Endothelial cell of umbilical vein (primary cell): ENCODE data around the gene C1orf216. TPM values are rescaled to one million over a fixed set of nuclear protein-coding genes. Genes with fewer than 3 reads are reported as not detected.
"Not testable (repeated sequence)": the region's sequence is repeated elsewhere in the genome, so short reads cannot be mapped to it uniquely, and the experiment has no call there.

Source experiments
- BruUV-seq: library from RNA; stranded (reverse); fragments of 400-500 nt; replicated peaks from 2 replicates; lab custom pipeline; 2021; lab: Mats Ljungman, UMichigan
- CTCF ChIA-PET: fragments of 300-600, 350-600 bp; sonication (Branson Sonifier 250); formaldehyde crosslinking; loops from one replicate; lab custom pipeline; 2021; ENCODE audit warnings: antibody characterized with exemption, inconsistent platforms; lab: Charles Lee
- POLR2A ChIA-PET: fragments of 300-600, 350-600 bp; sonication (Branson Sonifier 250); formaldehyde crosslinking; loops from one replicate; lab custom pipeline; 2021; ENCODE audit warnings: antibody characterized with exemption, inconsistent platforms; lab: Charles Lee
- DNase-seq: peaks from one replicate; pipeline ENCODE4 v3.0.0-alpha.2; 2011; ENCODE audit warnings: low read depth, low spot score
- FAIRE-seq: peaks from 2 replicates; lab custom pipeline; 2011; peaks lifted over from hg19 to GRCh38; lab: Jason Lieb, UNC
- H2AFZ ChIP-seq: 2 replicates; pipeline ENCODE4 v1.6.0; 2012; ENCODE audit warnings: low read depth, low read length, control low read depth, inconsistent platforms
- H3K27ac ChIP-seq: 2 replicates; pipeline ENCODE4 v1.5.1; 2011; ENCODE audit warnings: low read depth, mild to moderate bottlenecking, control low read depth, low read length, moderate library complexity; ENCODE audit not compliant: insufficient read depth
- H3K27me3 ChIP-seq, 2 experiments: 2 replicates each; pipeline versions ENCODE4 v1.6.0 to v1.6.1; 2011; ENCODE audit warnings: low read length in 2 of 2, mixed read lengths in 1 of 2; ENCODE audit not compliant: control insufficient read depth in 2 of 2, insufficient read depth in 2 of 2
- H3K36me3 ChIP-seq, 2 experiments: 2 replicates in 1 of 2; 3 replicates in 1 of 2; pipeline ENCODE4 v1.5.1; 2011; ENCODE audit warnings: low read length in 2 of 2, mild to moderate bottlenecking in 1 of 2, moderate library complexity in 1 of 2; ENCODE audit not compliant: control insufficient read depth in 2 of 2, insufficient read depth in 2 of 2; ENCODE audit errors: extremely low read depth in 1 of 2
- H3K4me1 ChIP-seq: 3 replicates; pipeline ENCODE4 v1.5.1; 2011; ENCODE audit warnings: mild to moderate bottlenecking, low read length; ENCODE audit not compliant: control insufficient read depth, insufficient read depth; ENCODE audit errors: extremely low read depth
- H3K4me2 ChIP-seq: 2 replicates; pipeline ENCODE4 v1.6.1; 2011; ENCODE audit warnings: low read length, control low read depth, mixed read lengths; ENCODE audit not compliant: insufficient read depth
- H3K4me3 ChIP-seq, 3 experiments: fragments of 200-600 bp in 1 of 3; sonication (generic), shearing (Covaris generic) in 1 of 3; replicated peaks in 1 of 3; 2 replicates each; pipeline ENCODE4 v1.5.1; 2011 to 2016; ENCODE audit warnings: control low read depth in 3 of 3, low read length in 3 of 3, mild to moderate bottlenecking in 2 of 3, inconsistent platforms in 1 of 3, low read depth in 1 of 3, moderate library complexity in 1 of 3; ENCODE audit not compliant: insufficient read depth in 1 of 3
- H3K79me2 ChIP-seq: 2 replicates; pipeline ENCODE4 v1.6.0; 2012; ENCODE audit warnings: low read length, inconsistent platforms; ENCODE audit not compliant: control insufficient read depth, insufficient read depth
- H3K9ac ChIP-seq: replicated peaks from 2 replicates; pipeline ENCODE3; 2011; ENCODE audit warnings: low read length, control low read depth; ENCODE audit not compliant: insufficient read depth; ENCODE audit errors: extremely low read depth
- H3K9me1 ChIP-seq: replicated peaks from 3 replicates; pipeline ENCODE4 v1.6.0; 2011; ENCODE audit warnings: mild to moderate bottlenecking, low read length; ENCODE audit not compliant: control insufficient read depth, insufficient read depth; ENCODE audit errors: extremely low read depth
- H3K9me3 ChIP-seq: replicated peaks from 2 replicates; pipeline ENCODE4 v1.5.1; 2012; ENCODE audit warnings: low read length, inconsistent platforms; ENCODE audit not compliant: control insufficient read depth, insufficient read depth
- H4K20me1 ChIP-seq: replicated peaks from 2 replicates; pipeline ENCODE3; 2011; ENCODE audit warnings: mild to moderate bottlenecking, low read length; ENCODE audit not compliant: control insufficient read depth, insufficient read depth; ENCODE audit errors: extremely low read depth
- FOS ChIP-seq: IDR thresholded peaks from 2 replicates; pipeline ENCODE4 v1.6.1; 2011; ENCODE audit warnings: mild to moderate bottlenecking, low read length, moderate library complexity, borderline replicate concordance; ENCODE audit not compliant: insufficient read depth
- POLR2AphosphoS5 ChIP-seq: IDR thresholded peaks from 2 replicates; pipeline ENCODE4 v1.6.1; 2012; ENCODE audit warnings: low read depth, mild to moderate bottlenecking, control low read depth, low read length, moderate library complexity; ENCODE audit not compliant: insufficient read depth
- dilution Hi-C: fragments of 300-500 bp; cut with MboI; formaldehyde crosslinking; loops from one replicate; pipeline ENCODE4 v1.15.0; 2019; ENCODE audit warnings: low sequenced_read_pairs; ENCODE audit not compliant: extremely low pct_ligation_motif_present
- intact Hi-C: fragments of 100-400 bp; cut with micrococcal nuclease; formaldehyde crosslinking; loops from one replicate; pipeline ENCODE4 v1.10.0; 2022
- polyA plus RNA-seq, 4 experiments: library from polyadenylated mRNA; depleted of rRNA in 3 of 4; stranded (reverse) in 3 of 4; unstranded in 1 of 4; fragments of >200 nt; gene quantifications; 2 replicates each; pipeline versions ENCODE4 v1.2.1 to v1.2.3, GENCODE V29; 2011 to 2012; ENCODE audit warnings: missing spikeins in 1 of 4
- total RNA-seq: library from RNA; stranded (reverse); gene quantifications from 2 replicates; pipeline ENCODE4 v1.2.3, GENCODE V29; 2021
- TF ChIP-seq, protein P1 (sequence below): IDR thresholded peaks from 2 replicates; pipeline ENCODE4 v1.6.1; 2011; ENCODE audit not compliant: insufficient read depth, insufficient read length

The C1orf216 gene
- total and polyA plus RNA-seq, 2 donors (not counting 3 experiments of a cell fraction or from before 2014, with no cell fraction given) = 13.3 to 15.3 TPM

DNA sequence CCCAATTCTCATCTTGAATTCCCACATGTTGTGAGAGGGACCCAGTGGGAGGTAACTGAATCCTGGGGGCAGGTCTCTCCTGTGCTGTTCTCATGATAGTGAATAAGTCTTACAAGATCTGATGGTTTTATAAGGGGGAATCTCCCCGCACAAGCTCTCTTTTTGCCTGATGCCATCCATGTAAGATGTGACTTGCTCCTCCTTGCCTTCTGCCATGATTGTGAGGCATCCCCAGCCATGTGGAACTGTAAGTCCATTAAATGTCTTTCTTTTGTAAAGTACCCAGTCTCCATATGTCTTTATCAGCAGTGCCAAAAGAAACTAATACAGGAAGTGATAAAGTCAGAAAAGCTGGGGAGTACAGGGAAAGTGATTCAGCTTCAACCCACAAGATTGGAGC lies 19.5 kb downstream of the C1orf216 start:
- intact Hi-C loops = loop anchor here (2.0 kb wide), 1 partner anchor 70 kb away; no protein-coding TSS in a partner anchor
- H4K20me1 ChIP-seq, H3K4me1 ChIP-seq, H3K79me2 ChIP-seq, H3K9me1 ChIP-seq, H3K4me2 ChIP-seq, H3K9me3 ChIP-seq, H3K4me3 ChIP-seq, POLR2A ChIA-PET, H3K9ac ChIP-seq, H3K36me3 ChIP-seq, BruUV-seq, H2AFZ ChIP-seq, dilution Hi-C loops, H3K27ac ChIP-seq: not testable (repeated sequence)
- H3K27me3 ChIP-seq = peaks cover 59 to 81% of the 10 kb centered on the region in 2 experiments
- CTCF ChIA-PET = interaction anchor here (1.2 to 10.0 kb wide), 2 partner anchors 17 to 134 kb away, joined by 3 to 117 read pairs; partner anchors contain the start of gene C1orf216
- FAIRE-seq (peak; percentile 88), DNase-seq (peak; percentile 48)
- peak; percentile 35 for TF ChIP-seq POLR2AphosphoS5
- TF ChIP-seq FOS = peak; percentile 15

DNA sequence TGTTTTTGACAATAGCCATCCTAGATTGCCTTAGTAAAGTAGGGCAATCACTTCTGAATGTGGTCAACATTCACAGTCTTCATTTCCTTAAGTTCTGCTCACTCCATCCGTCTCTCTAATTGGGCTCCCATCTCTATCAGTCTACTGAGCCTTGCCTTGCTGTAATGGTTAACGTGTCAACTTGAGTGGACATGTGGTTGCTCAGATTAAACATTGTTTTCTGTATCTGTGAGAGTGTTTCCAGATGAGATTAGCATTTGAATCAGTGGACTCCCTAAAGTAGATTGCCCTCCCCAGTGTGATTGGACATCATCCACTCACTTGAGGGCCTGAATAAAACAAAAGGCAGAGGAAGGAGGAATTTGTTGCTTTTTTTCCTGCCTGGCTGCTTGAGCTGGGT lies 26.4 kb downstream of the C1orf216 start:
- no peak overlapping the region for H2AFZ ChIP-seq
- H3K27me3 ChIP-seq = peaks cover 50 to 52% of the 10 kb centered on the region in 2 experiments
- no peak overlapping the region for H3K4me3 ChIP-seq
- no peak overlapping the region for H3K4me2 ChIP-seq
- intact Hi-C loops (no loop called here), dilution Hi-C loops (no loop called here)
- CTCF ChIA-PET = interaction anchor here (0.6 to 0.9 kb wide), 2 partner anchors 23 to 119 kb away, joined by 3 to 4 read pairs; partner anchors contain the start of gene TFAP2E
- H3K9ac ChIP-seq = no peak overlapping the region
- no peaks in the 10 kb centered on the region for H3K9me1 ChIP-seq
- no TSS peak for BruUV-seq
- no peaks in the 10 kb centered on the region for H3K9me3 ChIP-seq
- H3K4me1 ChIP-seq = no peaks in the 10 kb centered on the region
- H3K79me2 ChIP-seq = no peaks in the 10 kb centered on the region
- POLR2A ChIA-PET = no interaction called here
- DNase-seq = no peak
- TF ChIP-seq, protein P1, sequence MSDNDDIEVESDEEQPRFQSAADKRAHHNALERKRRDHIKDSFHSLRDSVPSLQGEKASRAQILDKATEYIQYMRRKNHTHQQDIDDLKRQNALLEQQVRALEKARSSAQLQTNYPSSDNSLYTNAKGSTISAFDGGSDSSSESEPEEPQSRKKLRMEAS = no peak
- no peak for FAIRE-seq
- no peaks in the 10 kb centered on the region for H4K20me1 ChIP-seq
- H3K27ac ChIP-seq = no peak overlapping the region
- H3K36me3 ChIP-seq = no peaks in the 10 kb centered on the region
